Measurements from ENCODE around the gene DCAF17.

Gene DCAF17

DNA sequence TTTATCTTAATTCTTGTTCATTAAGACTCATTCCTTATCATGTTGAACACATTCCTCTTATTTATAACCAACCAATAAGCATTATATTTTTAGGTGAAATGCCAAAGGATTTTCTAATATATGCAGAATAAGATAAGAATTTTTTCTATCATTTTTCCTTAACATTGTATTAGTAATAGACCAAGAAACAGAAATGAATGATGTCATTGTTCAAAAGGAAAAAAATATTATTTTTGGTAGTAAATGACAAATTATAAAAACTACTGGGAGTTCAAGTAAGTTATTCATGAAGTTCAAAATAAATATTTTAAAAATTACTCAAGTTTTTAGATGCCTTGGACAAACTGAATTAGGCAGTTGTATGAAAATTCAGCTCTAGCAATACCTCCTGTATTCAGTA lies 25.5 kb downstream of the DCAF17 start:
- H3K4me3 ChIP-seq (IDR thresholded peaks at IDR 0.05; ENCODE audit: insufficient read depth, low read depth, low read length): no peak overlapping the region
- no peaks in the 10 kb centered on the region for H3K79me2 ChIP-seq (ENCODE audit: insufficient read depth, low read depth)
- no peak overlapping the region for H3K9ac ChIP-seq
- no peaks in the 10 kb centered on the region for H4K20me1 ChIP-seq (ENCODE audit: insufficient read depth)
- no peaks in the 10 kb centered on the region for H3K27me3 ChIP-seq (ENCODE audit: insufficient read depth, low read depth)
- no peak overlapping the region for H3K27ac ChIP-seq
- no peaks in the 10 kb centered on the region; the same call in 1 of the 2 replicates for H3K36me3 ChIP-seq (ENCODE audit: insufficient read depth)
- TF ChIP-seq, protein P1, sequence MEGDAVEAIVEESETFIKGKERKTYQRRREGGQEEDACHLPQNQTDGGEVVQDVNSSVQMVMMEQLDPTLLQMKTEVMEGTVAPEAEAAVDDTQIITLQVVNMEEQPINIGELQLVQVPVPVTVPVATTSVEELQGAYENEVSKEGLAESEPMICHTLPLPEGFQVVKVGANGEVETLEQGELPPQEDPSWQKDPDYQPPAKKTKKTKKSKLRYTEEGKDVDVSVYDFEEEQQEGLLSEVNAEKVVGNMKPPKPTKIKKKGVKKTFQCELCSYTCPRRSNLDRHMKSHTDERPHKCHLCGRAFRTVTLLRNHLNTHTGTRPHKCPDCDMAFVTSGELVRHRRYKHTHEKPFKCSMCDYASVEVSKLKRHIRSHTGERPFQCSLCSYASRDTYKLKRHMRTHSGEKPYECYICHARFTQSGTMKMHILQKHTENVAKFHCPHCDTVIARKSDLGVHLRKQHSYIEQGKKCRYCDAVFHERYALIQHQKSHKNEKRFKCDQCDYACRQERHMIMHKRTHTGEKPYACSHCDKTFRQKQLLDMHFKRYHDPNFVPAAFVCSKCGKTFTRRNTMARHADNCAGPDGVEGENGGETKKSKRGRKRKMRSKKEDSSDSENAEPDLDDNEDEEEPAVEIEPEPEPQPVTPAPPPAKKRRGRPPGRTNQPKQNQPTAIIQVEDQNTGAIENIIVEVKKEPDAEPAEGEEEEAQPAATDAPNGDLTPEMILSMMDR (conservative IDR thresholded peaks at IDR 0.05; ENCODE audit: low read depth, low read length): no peak
- no peak overlapping the region for H2AFZ ChIP-seq (ENCODE audit: low read depth)
- H3K4me1 ChIP-seq (ENCODE audit: low read depth, poor library complexity, severe bottlenecking): no peaks in the 10 kb centered on the region
- no peak overlapping the region for H3K4me2 ChIP-seq

DNA sequence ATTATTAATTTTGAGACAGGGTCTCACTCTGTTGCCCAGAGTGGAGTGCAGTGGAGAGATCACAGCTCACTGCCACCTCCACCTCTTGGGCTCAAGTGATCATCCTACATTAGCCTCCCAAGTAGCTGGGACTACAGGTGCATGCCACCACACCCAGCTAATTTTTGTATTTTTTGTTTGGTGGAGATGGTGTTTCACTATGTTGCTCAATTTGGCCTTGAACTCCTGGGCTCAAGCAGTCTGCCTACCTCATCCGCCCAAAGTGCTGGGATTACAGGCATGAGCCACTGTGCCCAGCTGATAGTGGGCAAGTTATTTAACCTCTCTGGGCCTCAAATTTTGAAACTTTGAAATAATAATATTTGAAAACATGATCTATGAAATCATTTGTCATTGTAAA lies 26.5 kb downstream of the DCAF17 start:
- Histone ChIP-seq H3K4me1 (ENCODE audit: low read depth, poor library complexity, severe bottlenecking) (no peaks in the 10 kb centered on the region), H3K4me2 (no peak overlapping the region), H3K27ac (no peak overlapping the region), H3K27me3 (ENCODE audit: insufficient read depth, low read depth) (no peaks in the 10 kb centered on the region), H4K20me1 (ENCODE audit: insufficient read depth) (no peaks in the 10 kb centered on the region), H3K79me2 (ENCODE audit: insufficient read depth, low read depth) (no peaks in the 10 kb centered on the region), H2AFZ (ENCODE audit: low read depth) (no peak overlapping the region), H3K4me3 (IDR thresholded peaks at IDR 0.05; ENCODE audit: insufficient read depth, low read depth, low read length) (no peak overlapping the region), H3K9ac (no peak overlapping the region), H3K36me3 (ENCODE audit: insufficient read depth) (no peaks in the 10 kb centered on the region; the same call in 1 of the 2 replicates)
- TF ChIP-seq, protein P1 (conservative IDR thresholded peaks at IDR 0.05; ENCODE audit: low read depth, low read length): no peak

DNA sequence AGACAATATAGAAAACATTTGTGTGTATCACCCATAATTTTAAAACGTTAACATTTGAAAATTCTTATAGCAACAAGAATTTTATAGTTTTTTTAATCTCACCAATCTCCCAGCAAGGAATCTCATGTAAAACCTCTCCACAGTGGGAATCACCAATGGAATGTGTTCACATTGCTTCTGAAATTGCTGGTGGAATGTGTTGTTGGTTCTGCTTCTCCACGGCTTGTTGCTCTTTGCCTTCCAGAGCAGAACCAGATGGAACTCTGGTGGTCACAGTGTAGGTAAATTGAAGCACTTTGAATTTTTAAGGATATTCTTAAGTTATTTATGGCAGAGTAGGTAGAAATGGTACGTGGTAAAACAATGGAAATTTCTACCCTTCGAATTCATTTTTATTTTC lies 35.1 kb downstream of the DCAF17 start:
- no peaks in the 10 kb centered on the region for H3K79me2 ChIP-seq (ENCODE audit: insufficient read depth, low read depth)
- no peak overlapping the region for H3K9ac ChIP-seq
- H3K27ac ChIP-seq: no peak overlapping the region
- no peak overlapping the region for H3K4me2 ChIP-seq
- no peak overlapping the region for H2AFZ ChIP-seq (ENCODE audit: low read depth)
- no peaks in the 10 kb centered on the region for H3K4me1 ChIP-seq (ENCODE audit: low read depth, poor library complexity, severe bottlenecking)
- H3K36me3 ChIP-seq (ENCODE audit: insufficient read depth): peaks cover 3% of the 10 kb centered on the region; the same call in 1 of the 2 replicates
- no peaks in the 10 kb centered on the region for H3K27me3 ChIP-seq (ENCODE audit: insufficient read depth, low read depth)
- H3K4me3 ChIP-seq (IDR thresholded peaks at IDR 0.05; ENCODE audit: insufficient read depth, low read depth, low read length): no peak overlapping the region
- H4K20me1 ChIP-seq (ENCODE audit: insufficient read depth): no peaks in the 10 kb centered on the region
- TF ChIP-seq, protein P1 (conservative IDR thresholded peaks at IDR 0.05; ENCODE audit: low read depth, low read length): no peak

DNA sequence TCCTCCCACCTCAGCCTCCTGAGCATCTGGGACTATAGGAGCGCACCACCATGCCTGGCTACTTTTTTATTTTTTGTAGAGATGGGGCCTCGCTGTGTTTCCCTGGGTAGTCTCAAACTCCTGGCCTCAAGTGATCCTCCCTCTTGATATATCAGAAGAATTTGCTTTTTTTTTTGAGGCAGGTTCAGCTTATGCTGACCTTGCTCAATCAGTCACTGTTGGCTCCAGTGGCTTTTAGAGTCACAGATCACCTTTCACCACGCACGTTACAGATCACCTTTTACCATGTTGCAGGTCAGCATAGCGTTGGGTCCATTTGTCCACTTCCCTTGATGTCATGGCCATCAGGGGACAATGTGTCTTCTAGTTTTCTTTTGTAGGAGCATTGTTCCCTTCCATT lies 36.1 kb downstream of the DCAF17 start:
- Histone ChIP-seq H3K27me3 (ENCODE audit: insufficient read depth, low read depth) (no peaks in the 10 kb centered on the region), H4K20me1 (ENCODE audit: insufficient read depth) (no peaks in the 10 kb centered on the region), H3K79me2 (ENCODE audit: insufficient read depth, low read depth) (no peaks in the 10 kb centered on the region), H3K36me3 (ENCODE audit: insufficient read depth) (peaks cover 3% of the 10 kb centered on the region; the same call in 1 of the 2 replicates), H3K4me3 (IDR thresholded peaks at IDR 0.05; ENCODE audit: insufficient read depth, low read depth, low read length) (no peak overlapping the region), H3K4me1 (ENCODE audit: low read depth, poor library complexity, severe bottlenecking) (no peaks in the 10 kb centered on the region), H3K9ac (no peak overlapping the region), H3K4me2 (no peak overlapping the region), H2AFZ (ENCODE audit: low read depth) (no peak overlapping the region), H3K27ac (no peak overlapping the region)
- TF ChIP-seq, protein P1 (conservative IDR thresholded peaks at IDR 0.05; ENCODE audit: low read depth, low read length): no peak
